A549 treated with Hydrocortisone at 1 μM for 4 hours (cell line): ENCODE results near the gene KLHDC9. TPM values are rescaled to one million over a fixed set of nuclear protein-coding genes. Genes with fewer than 3 reads are reported as not detected.

ENCODE experiments used
- total RNA-seq: library from RNA; stranded (reverse); fragments of 200-300 nt; extraction: Qiagen RNA extraction; gene quantifications from 5 replicates; pipeline ENCODE4 v1.2.3, GENCODE V29; 2022

KLHDC9 gene, protein sequence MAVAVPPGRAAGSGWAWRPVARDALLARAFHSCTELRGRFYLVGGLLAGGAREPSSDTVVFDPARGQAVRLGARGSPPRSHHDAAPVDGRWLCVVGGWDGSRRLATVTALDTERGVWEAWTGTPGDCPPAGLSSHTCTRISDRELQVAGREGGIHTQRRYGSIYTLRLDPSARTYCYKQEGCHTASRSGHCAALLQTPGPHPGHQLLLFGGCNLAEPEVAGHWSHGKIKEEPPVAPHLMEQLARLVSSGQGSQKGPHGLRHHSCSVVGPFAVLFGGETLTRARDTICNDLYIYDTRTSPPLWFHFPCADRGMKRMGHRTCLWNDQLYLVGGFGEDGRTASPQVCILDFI
- total RNA-seq, result 1.5 to 2.6 TPM (median 1.9 TPM) in 5 replicates

DNA sequence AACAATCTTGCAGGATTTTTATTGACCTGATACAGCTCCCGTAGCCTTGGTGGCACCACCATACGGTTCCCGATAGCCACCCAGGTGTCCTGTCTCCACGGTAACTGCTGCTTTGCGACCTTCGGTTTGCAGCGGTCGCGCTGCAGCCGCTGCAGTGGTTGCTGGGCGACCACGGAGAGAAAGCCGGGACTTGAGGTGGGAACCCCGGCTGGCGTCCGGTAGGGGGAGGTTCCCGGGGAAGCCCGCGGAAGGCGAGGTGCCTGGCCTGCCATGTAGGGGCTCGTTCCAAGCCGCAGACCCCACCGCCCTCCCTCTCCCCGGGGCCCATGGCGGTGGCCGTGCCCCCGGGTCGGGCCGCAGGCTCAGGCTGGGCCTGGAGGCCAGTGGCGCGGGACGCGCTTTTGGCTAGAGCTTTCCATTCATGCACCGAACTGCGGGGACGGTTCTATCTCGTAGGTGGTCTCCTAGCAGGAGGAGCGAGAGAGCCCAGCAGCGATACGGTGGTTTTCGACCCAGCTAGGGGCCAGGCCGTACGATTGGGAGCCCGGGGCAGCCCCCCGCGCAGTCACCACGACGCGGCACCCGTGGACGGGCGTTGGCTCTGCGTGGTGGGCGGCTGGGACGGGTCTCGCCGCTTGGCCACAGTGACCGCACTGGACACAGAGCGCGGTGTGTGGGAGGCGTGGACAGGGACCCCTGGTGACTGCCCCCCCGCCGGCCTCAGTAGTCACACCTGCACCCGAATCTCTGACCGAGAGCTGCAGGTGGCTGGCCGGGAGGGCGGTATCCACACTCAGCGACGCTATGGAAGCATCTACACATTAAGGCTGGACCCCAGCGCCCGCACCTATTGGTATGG is at the start of gene KLHDC9:
TSS of gene KLHDC9 (plus strand) at position 152 of the 859 bp plus-strand sequence. CDS start at position 327, 175 bp downstream.

DNA sequence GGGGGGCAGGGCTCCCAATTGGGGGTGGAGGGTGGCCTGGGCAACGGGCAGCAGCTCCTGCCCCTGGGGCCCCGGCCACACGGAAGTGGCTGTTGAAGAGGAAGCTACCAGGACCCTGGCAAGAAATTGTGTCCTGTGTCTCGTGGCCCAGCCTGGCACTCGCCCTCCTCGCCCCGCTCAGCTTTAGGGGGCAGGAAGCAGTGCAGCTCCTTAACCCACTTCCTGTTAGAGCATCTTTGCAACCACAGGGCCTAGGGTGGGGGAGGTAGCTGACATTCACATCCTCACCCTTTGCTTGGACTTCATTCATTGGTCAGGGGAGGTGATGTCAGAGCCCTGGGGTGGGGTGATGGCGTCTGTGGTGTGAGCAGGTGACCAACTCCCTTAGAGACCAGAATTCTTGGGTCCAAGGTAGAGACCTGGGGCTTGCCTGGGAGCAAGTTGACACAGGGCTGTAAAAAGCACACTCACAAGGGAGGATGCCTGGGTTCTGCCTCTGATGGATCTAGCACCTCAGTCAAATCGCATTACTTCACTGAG is 28.4 kb upstream of the KLHDC9 start, which contains the start of gene ARHGAP30:
TSS of gene ARHGAP30 (minus strand) at position 161 of the 540 bp plus-strand sequence. CDS start 267 bp downstream, outside the sequence.

DNA sequence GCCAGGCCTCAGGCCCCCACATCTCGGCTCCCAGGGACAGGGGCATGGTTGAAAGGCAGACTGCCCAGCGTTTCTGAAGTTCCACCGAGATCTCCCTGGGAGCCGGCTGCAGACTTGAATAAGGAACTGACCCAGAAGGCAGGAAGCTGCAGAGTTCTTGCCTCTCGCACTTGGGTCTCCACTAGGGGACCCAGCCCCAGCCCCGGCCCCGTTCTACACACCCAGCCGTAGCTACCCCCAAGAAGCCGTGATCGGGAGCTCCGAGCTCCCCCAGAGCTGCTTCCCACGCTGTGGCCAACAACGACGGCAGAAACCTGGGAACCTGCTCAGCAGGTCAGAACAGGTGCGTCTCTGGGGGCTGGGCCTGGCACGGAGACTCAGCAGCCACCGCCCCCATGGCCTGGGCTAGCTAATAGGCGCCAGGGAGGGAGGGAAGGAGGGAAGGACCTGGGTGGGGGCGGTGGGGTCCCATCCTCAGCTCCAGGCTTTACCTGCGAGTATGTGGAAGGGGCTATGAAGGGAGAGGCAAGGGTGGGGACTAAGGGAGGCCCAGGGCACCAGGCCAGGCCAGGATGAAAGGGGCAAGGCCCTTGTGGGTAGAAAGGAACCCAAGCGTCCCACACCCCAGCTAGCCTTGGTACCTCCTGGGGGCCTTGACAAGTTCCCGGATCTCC is 8.8 kb upstream of the KLHDC9 start, which contains the start of gene NECTIN4:
TSS of gene NECTIN4 (minus strand) at position 308 of the 674 bp plus-strand sequence. CDS start at position 46, 262 bp downstream.

DNA sequence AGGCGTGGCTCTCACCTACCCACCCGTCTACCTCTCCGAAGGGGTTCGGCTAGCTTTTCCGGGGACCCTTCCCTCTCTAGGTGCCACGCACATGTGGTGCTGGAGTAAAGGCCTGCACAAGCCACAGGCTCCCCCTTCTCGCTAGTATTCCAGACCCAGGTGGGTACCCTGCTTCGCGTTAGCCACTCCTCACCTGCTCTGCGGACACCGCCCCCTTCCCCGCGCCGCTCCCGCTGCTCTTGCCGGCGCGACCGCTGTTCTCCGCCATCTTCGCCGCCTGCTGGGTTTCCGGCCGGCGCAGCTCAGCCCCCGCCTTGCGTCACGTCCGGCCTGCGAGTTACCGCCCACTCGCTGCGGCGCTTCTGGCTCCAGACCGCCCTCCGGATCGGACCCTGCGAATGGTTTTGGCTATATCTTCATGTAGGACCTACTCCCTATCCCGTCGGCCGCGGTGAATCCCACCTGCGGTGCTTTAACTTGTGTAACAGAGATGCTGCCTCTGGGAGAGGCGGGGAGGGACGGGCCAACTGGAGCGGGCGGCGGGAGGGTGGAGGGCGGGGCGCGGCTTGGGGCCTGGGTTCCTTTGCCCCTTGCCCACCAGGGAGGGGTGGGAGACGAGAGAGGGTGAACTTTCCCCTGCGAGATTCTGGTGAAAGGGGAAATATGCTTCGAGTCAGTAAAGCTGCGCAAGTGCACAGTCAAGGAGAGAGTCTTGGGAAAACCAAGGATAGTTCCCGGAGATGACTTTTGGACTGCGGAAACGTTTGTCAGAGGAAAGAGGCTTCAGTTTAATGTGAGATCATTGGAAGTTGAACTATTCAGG is 19.8 kb downstream of the KLHDC9 start, which contains the start of the genes NIT1 and PFDN2:
TSS of gene NIT1 (plus strand) at position 347 of the 823 bp plus-strand sequence. CDS start at position 419, 72 bp downstream.
TSS of gene PFDN2 (minus strand) at position 279 of the 823 bp plus-strand sequence. CDS start at position 268, 11 bp downstream.

DNA sequence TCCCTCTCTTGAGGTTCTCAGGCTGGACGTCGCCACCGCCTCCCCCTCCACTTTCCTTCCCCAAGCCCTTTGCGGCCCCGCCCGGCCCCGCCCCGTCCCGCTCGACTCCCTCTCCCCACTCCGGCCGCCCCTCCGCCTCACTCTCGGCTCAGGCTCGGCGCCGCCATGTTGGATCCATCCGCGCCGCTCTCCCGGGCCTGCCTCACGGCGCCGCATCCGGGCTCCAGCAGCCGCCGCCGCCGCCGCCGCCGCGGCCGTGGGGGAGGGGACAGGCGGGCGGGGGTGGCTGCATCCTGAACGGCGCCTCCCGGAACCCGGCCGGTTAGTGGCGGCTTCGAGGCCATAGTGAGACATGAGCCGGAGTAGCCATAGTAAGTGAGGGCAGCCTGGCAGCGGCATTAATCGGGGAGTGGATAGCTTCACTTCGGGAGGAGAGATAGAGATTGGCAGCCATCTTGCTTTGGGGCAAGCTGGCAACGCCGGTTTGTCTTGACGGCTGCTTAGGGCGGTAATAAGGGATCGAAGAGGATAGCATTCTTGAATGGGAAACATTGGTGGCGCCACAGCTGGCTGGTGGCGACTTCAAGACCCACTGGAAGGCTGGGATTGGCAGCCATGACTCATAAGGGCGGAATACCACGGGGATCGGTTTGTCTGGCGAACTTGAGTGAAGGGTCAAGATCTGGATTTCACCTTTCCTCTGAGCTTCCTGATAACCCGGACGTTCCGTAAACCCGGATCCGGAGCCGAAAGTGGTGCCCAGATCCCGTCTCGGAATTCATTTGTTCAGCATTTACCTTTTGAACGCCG is 34.5 kb downstream of the KLHDC9 start, which contains the start of gene DEDD:
TSS of gene DEDD (minus strand) at position 258 of the 810 bp plus-strand sequence. CDS start 8,205 bp downstream, outside the sequence.

Other genes with a start within 250 kb of the KLHDC9 start
- gene CD244, start 235.5 kb upstream of the KLHDC9 start, total RNA-seq, result not detected in 5 replicates
- gene ITLN1, start 213.2 kb upstream of the KLHDC9 start, total RNA-seq, result not detected in 5 replicates
- gene ITLN2, start 143.6 kb upstream of the KLHDC9 start, total RNA-seq, result 0.78 to 1.2 TPM (median 0.96 TPM) in 5 replicates
- gene F11R, start 77.2 kb upstream of the KLHDC9 start, total RNA-seq, result 47.1 to 81.0 TPM (median 59.6 TPM) in 5 replicates
- gene TSTD1, start 59.4 kb upstream of the KLHDC9 start, total RNA-seq, result 0.36 to 0.44 TPM (median 0.39 TPM) in 4 of 5 replicates, not detected in the other
- 44.3 to 53.3 TPM (median 48.2 TPM) in 5 replicates for gene USF1, start 52.4 kb upstream of the KLHDC9 start, total RNA-seq
- 0.05 to 0.15 TPM (median 0.12 TPM) in 5 replicates for gene ARHGAP30, start 28.5 kb upstream of the KLHDC9 start, total RNA-seq
- 1.00 to 2.2 TPM (median 2.0 TPM) in 5 replicates for gene NECTIN4, start 8.8 kb upstream of the KLHDC9 start, total RNA-seq
- gene PFDN2, start 19.7 kb downstream of the KLHDC9 start, total RNA-seq, result 97.4 to 109 TPM (median 107 TPM) in 5 replicates
- gene NIT1, start 19.7 kb downstream of the KLHDC9 start, total RNA-seq, result 29.9 to 32.4 TPM (median 30.9 TPM) in 5 replicates
- gene DEDD, start 34.3 kb downstream of the KLHDC9 start, total RNA-seq, result 30.0 to 33.7 TPM (median 30.7 TPM) in 5 replicates
- gene UFC1, start 55.6 kb downstream of the KLHDC9 start, total RNA-seq, result 85.4 to 123 TPM (median 86.5 TPM) in 5 replicates
- gene USP21, start 61.1 kb downstream of the KLHDC9 start, total RNA-seq, result 19.7 to 23.1 TPM (median 21.3 TPM) in 5 replicates
- 12.7 to 17.2 TPM (median 16.4 TPM) in 5 replicates for gene PPOX, start 68.1 kb downstream of the KLHDC9 start, total RNA-seq
- gene B4GALT3, start 79.1 kb downstream of the KLHDC9 start, total RNA-seq, result 22.6 to 25.6 TPM (median 24.1 TPM) in 5 replicates
- 0.02 to 0.18 TPM in 2 of 5 replicates, not detected in the others for gene ADAMTS4, start 100.7 kb downstream of the KLHDC9 start, total RNA-seq
- 77.6 to 110 TPM (median 81.3 TPM) in 5 replicates for gene NDUFS2, start 104.0 kb downstream of the KLHDC9 start, total RNA-seq
- 0.22 to 0.43 TPM (median 0.28 TPM) in 3 of 5 replicates, not detected in the others for gene FCER1G, start 116.9 kb downstream of the KLHDC9 start, total RNA-seq
- 1.2 to 2.3 TPM in 2 of 5 replicates, not detected in the others for gene APOA2, start 125.3 kb downstream of the KLHDC9 start, total RNA-seq
- gene TOMM40L, start 127.7 kb downstream of the KLHDC9 start, total RNA-seq, result 10.6 to 13.0 TPM (median 11.1 TPM) in 5 replicates
- gene NR1I3, start 139.8 kb downstream of the KLHDC9 start, total RNA-seq, result not detected in 5 replicates
- gene PCP4L1, start 160.4 kb downstream of the KLHDC9 start, total RNA-seq, result 0.09 to 0.17 TPM (median 0.12 TPM) in 4 of 5 replicates, not detected in the other
- 0.13 to 0.27 TPM (median 0.21 TPM) in 4 of 5 replicates, not detected in the other for gene MPZ, start 211.6 kb downstream of the KLHDC9 start, total RNA-seq
- 244 to 267 TPM (median 250 TPM) in 5 replicates for gene SDHC, start 216.0 kb downstream of the KLHDC9 start, total RNA-seq